Transverse colon (tissue), 4 donors: Measurements from ENCODE around the gene HCK. TPM values are rescaled to one million over a fixed set of nuclear protein-coding genes. Genes with fewer than 3 reads are reported as not detected.
"Not testable (repeated sequence)": the region's sequence is repeated elsewhere in the genome, so short reads cannot be mapped to it uniquely, and the experiment has no call there.

Experiments
- DNase-seq: peaks from one replicate; pipeline ENCODE4 v3.0.0-alpha.2; 2019
- H3K27ac ChIP-seq, 4 donors: fragments of 200-600 bp; sonication (generic); 2 replicates each; pipeline ENCODE4 v1.5.1; 2016 to 2018; ENCODE audit warnings: inconsistent platforms in 4 of 4
- H3K27me3 ChIP-seq: fragments of 200-600 bp; sonication (generic); 2 replicates; pipeline ENCODE4 v1.5.1; 2017; ENCODE audit warnings: inconsistent platforms
- H3K36me3 ChIP-seq, 4 donors: fragments of 200-600 bp; sonication (generic); 2 replicates each; pipeline ENCODE4 v1.5.1; 2017 to 2019; ENCODE audit warnings: inconsistent platforms in 4 of 4
- H3K4me1 ChIP-seq, 4 donors: fragments of 200-600 bp; sonication (generic); 2 replicates each; pipeline ENCODE4 v1.5.1; 2017 to 2020; ENCODE audit warnings: inconsistent platforms in 4 of 4
- H3K4me3 ChIP-seq, 4 donors: fragments of 200-600 bp; sonication (generic); 1 replicate in 1 of 4; 2 replicates in 3 of 4; pipeline versions ENCODE4 v1.5.1 to v1.6.1; 2017 to 2019; ENCODE audit warnings: inconsistent platforms in 4 of 4
- H3K9me3 ChIP-seq, 2 donors: fragments of 200-600 bp; sonication (generic); 2 replicates each; pipeline ENCODE4 v1.5.1; 2017 to 2019; ENCODE audit warnings: inconsistent platforms in 2 of 2
- EP300 ChIP-seq: sonication (generic); formaldehyde crosslinking; IDR thresholded peaks from one replicate; pipeline ENCODE4 v1.6.1; 2017; ENCODE audit warnings: antibody characterized with exemption, low read depth
- POLR2A ChIP-seq: fragments of 450-650 bp; IDR thresholded peaks from one replicate; pipeline ENCODE4 v1.6.1; 2016; ENCODE audit warnings: antibody characterized with exemption, mild to moderate bottlenecking, moderate library complexity
- POLR2AphosphoS5 ChIP-seq, 3 donors: sonication (generic); formaldehyde crosslinking; IDR thresholded peaks; one replicate each; pipeline ENCODE4 v1.6.1; 2016; ENCODE audit warnings: antibody characterized with exemption in 3 of 3
- WGBS, 2 donors: methylation state at CpG; one replicate each; pipeline ENCODE4 v1.1.5; 2018; ENCODE audit warnings: low coverage in 1 of 2; 5-methylcytosine and 5-hydroxymethylcytosine counted together
- in situ Hi-C, 4 donors: fragments of 200-750 bp; cut with MboI; loops; one replicate each; pipeline versions ENCODE4 v1.15.0 to v1.15.1; 2017; ENCODE audit warnings: low sequenced_read_pairs in 3 of 4, low pct_ligation_motif_present in 1 of 4, low pct_unique_long_range_greater_than_20kb in 1 of 4
- intact Hi-C: fragments of 100-400 bp; cut with DNase I; formaldehyde crosslinking; loops from one replicate; pipeline ENCODE4 v1.15.1; 2023; ENCODE audit warnings: low total_unique reads
- total RNA-seq, 4 donors: library from RNA; depleted of rRNA; stranded (reverse); fragments of >200 nt; gene quantifications; one replicate each; pipeline ENCODE4 v1.1.0, GENCODE V29; 2016
- TF ChIP-seq, protein P1 (sequence below), 5 experiments: fragments of 200-600 bp in 3 of 5; fragments of 450-650 bp in 2 of 5; sonication (generic) in 3 of 5; IDR thresholded peaks; 1 replicate in 2 of 5; 2 replicates in 3 of 5; pipeline ENCODE4 v1.5.1; 2016 to 2017; ENCODE audit warnings: antibody characterized with exemption in 5 of 5, inconsistent platforms in 3 of 5, mild to moderate bottlenecking in 2 of 5, moderate library complexity in 1 of 5

HCK gene
- total RNA-seq, 4 donors from 2014 or later, result 9.7 to 22.7 (median 11.7) TPM

DNA sequence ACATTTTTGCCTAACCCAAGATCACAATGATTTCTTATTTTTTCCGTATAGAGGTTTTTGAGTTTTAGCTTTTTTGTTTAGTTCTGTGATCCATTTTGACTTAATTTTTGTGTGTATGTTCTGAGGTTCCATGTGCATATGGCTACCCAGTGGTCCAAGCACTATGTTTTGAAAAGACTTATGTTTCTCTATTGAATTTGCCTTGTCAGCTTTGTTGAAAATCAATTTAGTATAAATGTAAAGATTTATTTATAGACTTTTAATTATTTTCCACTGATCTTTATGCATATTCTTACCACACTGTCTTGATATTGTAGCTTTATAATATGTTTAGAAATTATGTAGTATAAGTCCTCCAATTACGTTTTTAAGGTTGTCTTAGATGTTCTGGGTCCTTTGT, 67.7 kb downstream of the HCK start:
- intact Hi-C loops, result no loop called here
- no peak overlapping the region for H3K27ac ChIP-seq
- peaks cover 0 to 22% (median 1%) of the 10 kb centered on the region in 4 donors for H3K4me1 ChIP-seq
- no peak for DNase-seq
- TF ChIP-seq EP300 (no peak), POLR2A (no peak)
- TF ChIP-seq, protein P1, sequence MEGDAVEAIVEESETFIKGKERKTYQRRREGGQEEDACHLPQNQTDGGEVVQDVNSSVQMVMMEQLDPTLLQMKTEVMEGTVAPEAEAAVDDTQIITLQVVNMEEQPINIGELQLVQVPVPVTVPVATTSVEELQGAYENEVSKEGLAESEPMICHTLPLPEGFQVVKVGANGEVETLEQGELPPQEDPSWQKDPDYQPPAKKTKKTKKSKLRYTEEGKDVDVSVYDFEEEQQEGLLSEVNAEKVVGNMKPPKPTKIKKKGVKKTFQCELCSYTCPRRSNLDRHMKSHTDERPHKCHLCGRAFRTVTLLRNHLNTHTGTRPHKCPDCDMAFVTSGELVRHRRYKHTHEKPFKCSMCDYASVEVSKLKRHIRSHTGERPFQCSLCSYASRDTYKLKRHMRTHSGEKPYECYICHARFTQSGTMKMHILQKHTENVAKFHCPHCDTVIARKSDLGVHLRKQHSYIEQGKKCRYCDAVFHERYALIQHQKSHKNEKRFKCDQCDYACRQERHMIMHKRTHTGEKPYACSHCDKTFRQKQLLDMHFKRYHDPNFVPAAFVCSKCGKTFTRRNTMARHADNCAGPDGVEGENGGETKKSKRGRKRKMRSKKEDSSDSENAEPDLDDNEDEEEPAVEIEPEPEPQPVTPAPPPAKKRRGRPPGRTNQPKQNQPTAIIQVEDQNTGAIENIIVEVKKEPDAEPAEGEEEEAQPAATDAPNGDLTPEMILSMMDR (IDR thresholded peaks at IDR 0.05), result no peak
- no peak overlapping the region for H3K4me3 ChIP-seq
- 94 to 100% methylated on average over 2 of the region's 2 CpGs for WGBS, 2 donors
- in situ Hi-C loops, result no loop called here
- H3K36me3 ChIP-seq, result no peaks in the 10 kb centered on the region
- H3K27me3 ChIP-seq, result no peaks in the 10 kb centered on the region
- H3K9me3 ChIP-seq, result no peaks in the 10 kb centered on the region

DNA sequence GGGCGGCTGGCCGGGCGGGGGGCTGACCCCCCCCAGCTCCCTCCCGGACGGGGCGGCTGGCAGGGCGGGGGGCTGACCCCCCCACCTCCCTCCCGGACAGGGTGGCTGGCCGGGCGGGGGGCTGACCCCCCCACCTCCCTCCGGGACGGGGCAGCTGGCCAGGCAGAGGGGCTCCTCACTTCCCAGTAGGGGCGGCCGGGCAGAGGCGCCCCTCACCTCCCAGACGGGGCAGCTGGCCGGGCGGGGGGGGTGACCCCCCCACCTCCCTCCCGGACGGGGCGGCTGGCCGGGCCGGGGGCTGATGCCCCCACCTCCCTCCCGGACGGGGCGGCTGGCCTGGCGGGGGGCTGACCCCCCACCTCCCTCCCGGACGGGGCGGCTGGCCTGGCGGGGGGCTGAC, 69.9 kb downstream of the HCK start:
- H3K27ac ChIP-seq, in situ Hi-C loops, H3K4me3 ChIP-seq, H3K36me3 ChIP-seq, H3K27me3 ChIP-seq, intact Hi-C loops, DNase-seq, H3K9me3 ChIP-seq: not testable (repeated sequence)
- no CpG with 5 or more reads among the region's 31 CpGs for WGBS, 2 donors
- peaks cover 0 to 12% (median 1%) of the 10 kb centered on the region in 4 donors for H3K4me1 ChIP-seq

DNA sequence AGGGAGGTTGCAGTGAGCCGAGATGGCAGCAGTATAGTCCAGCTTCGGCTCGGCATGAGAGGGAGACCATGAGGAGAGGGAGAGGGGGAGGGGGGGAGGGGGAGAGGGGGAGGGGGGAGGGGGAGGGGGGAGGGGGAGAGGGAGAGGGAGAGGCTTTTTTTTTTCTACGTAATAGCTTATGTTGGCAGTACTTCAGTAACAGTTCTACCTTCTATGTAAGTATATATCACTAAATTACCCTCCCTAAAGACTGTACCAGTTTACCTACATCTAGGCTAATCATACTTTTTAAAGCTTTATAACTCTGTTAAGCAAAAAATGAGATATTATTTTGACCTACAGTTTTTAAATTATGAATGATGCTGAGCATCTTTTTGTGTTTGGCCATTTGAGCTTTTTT, 71.0 kb downstream of the HCK start:
- in situ Hi-C loops, result no loop called here
- 80% methylated on average over 1 of the region's 4 CpGs; no CpG with 5 or more reads in 1 of the 2 donors for WGBS, 2 donors
- no peak for DNase-seq
- H3K4me1 ChIP-seq, result peaks cover 0 to under 1% (median 0%) of the 10 kb centered on the region in 4 donors
- no peak overlapping the region for H3K27ac ChIP-seq
- H3K36me3 ChIP-seq, result no peaks in the 10 kb centered on the region
- H3K9me3 ChIP-seq, result no peaks in the 10 kb centered on the region
- H3K4me3 ChIP-seq, result no peak overlapping the region
- TF ChIP-seq POLR2AphosphoS5 (IDR thresholded peaks at IDR 0.05), result no peak
- no peak for TF ChIP-seq EP300
- TF ChIP-seq, protein P1 (IDR thresholded peaks at IDR 0.05), result no peak
- TF ChIP-seq POLR2A, result no peak
- intact Hi-C loops, result no loop called here
- H3K27me3 ChIP-seq, result no peaks in the 10 kb centered on the region

DNA sequence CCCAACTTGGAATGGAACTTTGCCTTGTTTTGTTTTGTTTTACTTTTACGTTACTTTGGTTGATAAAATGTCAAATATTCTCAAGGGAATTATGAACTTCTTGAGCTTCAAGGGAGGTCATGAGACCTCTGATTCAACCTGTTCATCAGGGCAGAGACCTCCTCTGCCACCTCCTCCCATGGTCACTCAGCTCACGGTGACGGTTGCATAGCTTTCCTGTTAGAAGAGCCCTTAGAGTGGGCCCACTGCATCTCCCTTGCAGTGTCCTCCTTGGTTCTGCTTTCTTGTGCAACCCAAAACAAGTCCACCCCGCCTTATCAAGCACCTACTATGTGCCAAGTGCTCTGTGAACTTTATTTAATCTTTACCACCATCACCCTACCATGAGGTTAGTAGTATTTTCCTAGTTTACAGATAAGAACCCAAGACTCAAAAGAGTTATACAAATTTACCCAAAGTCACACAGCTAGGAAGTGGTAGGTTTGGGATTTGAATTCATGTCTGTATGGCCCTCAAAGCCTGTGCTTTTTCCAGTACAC, 72.9 kb downstream of the HCK start:
- no peak for TF ChIP-seq EP300
- TF ChIP-seq POLR2AphosphoS5 (IDR thresholded peaks at IDR 0.05), result no peak
- no peak for TF ChIP-seq POLR2A
- TF ChIP-seq, protein P1 (IDR thresholded peaks at IDR 0.05), result no peak
- in situ Hi-C loops, result no loop called here
- no peaks in the 10 kb centered on the region for H3K36me3 ChIP-seq
- H3K4me3 ChIP-seq, result no peak overlapping the region
- H3K27ac ChIP-seq, result no peak overlapping the region
- WGBS, 2 donors, result 92 to 95% methylated on average over 3 to 4 of the region's 4 CpGs
- no peak for DNase-seq
- H3K4me1 ChIP-seq, result no peaks in the 10 kb centered on the region
- no peaks in the 10 kb centered on the region for H3K27me3 ChIP-seq
- no peaks in the 10 kb centered on the region for H3K9me3 ChIP-seq
- intact Hi-C loops, result no loop called here

DNA sequence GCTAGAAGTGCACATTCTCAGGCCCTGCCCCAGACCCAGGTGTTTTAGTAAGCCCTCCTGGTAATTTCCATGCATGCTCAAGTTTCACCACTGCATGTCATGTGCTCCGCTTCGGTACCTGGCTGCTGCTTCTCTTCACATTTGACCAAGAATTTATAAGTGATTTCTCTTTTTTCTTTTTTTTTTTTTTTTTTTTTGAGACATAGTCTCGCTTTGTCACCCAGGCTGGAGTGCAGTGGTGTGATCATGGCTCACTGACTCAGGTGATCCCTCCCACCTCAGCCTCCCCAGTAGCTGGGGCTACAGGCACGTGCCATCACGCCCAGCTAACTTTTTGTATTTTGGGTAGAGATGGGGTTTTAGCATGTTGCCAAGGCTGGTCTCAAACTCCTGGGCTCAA, 73.5 kb downstream of the HCK start:
- TF ChIP-seq POLR2A, result no peak
- 89 to 91% methylated on average over 4 to 5 of the region's 5 CpGs for WGBS, 2 donors
- in situ Hi-C loops, result no loop called here
- no peak for DNase-seq
- intact Hi-C loops, result no loop called here
- no peaks in the 10 kb centered on the region for H3K36me3 ChIP-seq
- H3K27me3 ChIP-seq, result no peaks in the 10 kb centered on the region
- H3K4me1 ChIP-seq, result no peaks in the 10 kb centered on the region
- H3K27ac ChIP-seq, result no peak overlapping the region
- no peak overlapping the region for H3K4me3 ChIP-seq
- no peaks in the 10 kb centered on the region for H3K9me3 ChIP-seq
